T-cell (primary cell): ENCODE measurements around the gene PGAP3. TPM values are rescaled to one million over a fixed set of nuclear protein-coding genes. Genes with fewer than 3 reads are reported as not detected.

ENCODE experiments used
- ATAC-seq, 4 experiments: fragments of 200-7000 bp in 3 of 4; fragments of 150-1000 bp in 1 of 4; cut with Tn5 transposase; replicated peaks in 1 of 4; 1 replicate in 3 of 4; 2 replicates in 1 of 4; pipeline ENCODE4 v1.10.0; 2021; ENCODE audit warnings: moderate library complexity in 3 of 4, mild to moderate bottlenecking in 2 of 4, moderate number of reproducible peaks in 1 of 4
- CTCF ChIA-PET, 2 donors: fragments of 300-600 bp; sonication (Branson Sonifier 250); formaldehyde crosslinking; loops; one replicate each; lab custom pipeline; 2022; ENCODE audit warnings: antibody characterized with exemption in 2 of 2; lab: Charles Lee
- POLR2A ChIA-PET, 2 donors: fragments of 300-600 bp; sonication (Branson Sonifier 250); formaldehyde crosslinking; loops; one replicate each; lab custom pipeline; 2022; ENCODE audit warnings: antibody characterized with exemption in 2 of 2; lab: Charles Lee
- DNase-seq, 35 experiments: peaks; one replicate each; pipeline versions ENCODE4 v3.0.0 to v3.0.0-alpha.2; 2013 to 2023
- H3K27ac ChIP-seq: one replicate; pipeline ENCODE4 v1.5.1; 2013; ENCODE audit warnings: low read length
- H3K27me3 ChIP-seq, 2 experiments: replicated peaks in 1 of 2; 1 replicate in 1 of 2; 2 replicates in 1 of 2; pipeline versions ENCODE4 v1.6.1 to v1.7.0; 2013; ENCODE audit warnings: low read length in 1 of 2, mixed read lengths in 1 of 2; ENCODE audit not compliant: control insufficient read depth in 2 of 2, insufficient read depth in 2 of 2; ENCODE audit errors: extremely low read depth in 1 of 2
- H3K36me3 ChIP-seq, 2 donors: 1 replicate in 1 of 2; 2 replicates in 1 of 2; pipeline versions ENCODE4 v1.6.1 to v1.7.0; 2013; ENCODE audit warnings: low read length in 1 of 2; ENCODE audit not compliant: control insufficient read depth in 2 of 2, insufficient read depth in 1 of 2; ENCODE audit errors: extremely low read depth in 1 of 2
- H3K4me1 ChIP-seq, 2 experiments: 1 replicate in 1 of 2; 2 replicates in 1 of 2; pipeline versions ENCODE4 v1.6.1 to v1.7.0; 2013; ENCODE audit warnings: low read length in 2 of 2, mixed read lengths in 1 of 2; ENCODE audit not compliant: insufficient read depth in 2 of 2, control insufficient read depth in 1 of 2; ENCODE audit errors: extremely low read depth in 1 of 2
- H3K4me3 ChIP-seq, 2 donors: 1 replicate in 1 of 2; 2 replicates in 1 of 2; pipeline versions ENCODE4 v1.5.1 to v1.7.0; 2013; ENCODE audit warnings: mild to moderate bottlenecking in 2 of 2, low read length in 1 of 2, moderate library complexity in 1 of 2; ENCODE audit not compliant: control insufficient read depth in 1 of 2; ENCODE audit errors: extremely low read depth in 1 of 2
- H3K9me3 ChIP-seq: 2 replicates; pipeline ENCODE4 v1.7.0; 2013
- H3K27ac Mint-ChIP-seq, 2 donors: one replicate each; pipeline ENCODE4 v1.8.0; 2020 to 2021; ENCODE audit warnings: mild to moderate bottlenecking in 2 of 2, mixed read lengths in 2 of 2
- H3K27me3 Mint-ChIP-seq, 2 donors: one replicate each; pipeline ENCODE4 v1.8.0; 2021 to 2022; ENCODE audit warnings: mixed read lengths in 2 of 2
- H3K36me3 Mint-ChIP-seq: one replicate; pipeline ENCODE4 v1.8.0; 2021; ENCODE audit warnings: mixed read lengths
- H3K4me1 Mint-ChIP-seq, 3 donors: one replicate each; pipeline ENCODE4 v1.8.0; 2020 to 2022; ENCODE audit warnings: mixed read lengths in 3 of 3, mild to moderate bottlenecking in 1 of 3
- H3K4me3 Mint-ChIP-seq, 3 donors: one replicate each; pipeline ENCODE4 v1.8.0; 2020 to 2022; ENCODE audit warnings: mild to moderate bottlenecking in 3 of 3, mixed read lengths in 3 of 3, moderate library complexity in 3 of 3
- H3K9me3 Mint-ChIP-seq, 3 donors: one replicate each; pipeline ENCODE4 v1.8.0; 2020 to 2022; ENCODE audit warnings: mixed read lengths in 3 of 3
- WGBS: methylation state at CpG from one replicate; pipeline ENCODE4 v1.1.5; 2013; ENCODE audit warnings: missing lambda C conversion rate; ENCODE audit not compliant: insufficient coverage; 5-methylcytosine and 5-hydroxymethylcytosine counted together
- total RNA-seq, 35 experiments: library from RNA in 6 of 35; stranded (reverse) in 6 of 35; fragments of 120-200 nt in 1 of 35; gene quantifications; one replicate each; pipeline versions ENCODE4 v1.2.1 to v1.2.4 and lab custom pipeline; 2013 to 2026

The PGAP3 gene
- total RNA-seq, 5 donors from 2014 or later (not counting 1 experiment from before 2014, with no cell fraction given): 27.9 to 34.3 (median 31.7) TPM

- H3K36me3 ChIP-seq: no peaks in the 10 kb centered on the region
- H3K4me1 ChIP-seq: peaks cover 28 to 63% of the 10 kb centered on the region in 2 experiments
- H3K4me3 ChIP-seq: no peak overlapping the region
- H3K9me3 ChIP-seq: no peaks in the 10 kb centered on the region
- peaks cover 0 to 20% of the 10 kb centered on the region in 2 experiments for H3K27me3 ChIP-seq
- no peak overlapping the region for H3K4me3 Mint-ChIP-seq
- ChIA-PET CTCF (interaction anchor here in 1 of 2 donors (0.7 kb wide), 1 partner anchor 152 kb away, joined by 3 read pairs; no protein-coding TSS in a partner anchor), POLR2A (no interaction called here)
- no peak overlapping the region for H3K27ac ChIP-seq
- H3K27me3 Mint-ChIP-seq: peaks cover 0 to 2% of the 10 kb centered on the region in 2 donors
- ATAC-seq (no peak), DNase-seq (no peak)
- peaks cover 45 to 55% (median 52%) of the 10 kb centered on the region in 3 donors for H3K4me1 Mint-ChIP-seq
- no peak overlapping the region for H3K27ac Mint-ChIP-seq
- WGBS: 70% methylated on average over 5 of the region's 11 CpGs
- H3K9me3 Mint-ChIP-seq: no peaks in the 10 kb centered on the region
- no peaks in the 10 kb centered on the region for H3K36me3 Mint-ChIP-seq
These were observed 13.0 kb downstream of the PGAP3 start for GRCh38 chr17:39674702-39675389.

GRCh38 chr17:39674179-39674578 is 13.7 kb downstream of the PGAP3 start:
- ChIA-PET POLR2A (no interaction called here), CTCF (interaction anchor here in 1 of 2 donors (0.7 kb wide), 1 partner anchor 151 kb away, joined by 3 read pairs; no protein-coding TSS in a partner anchor)
- Mint-ChIP-seq H3K36me3 (no peaks in the 10 kb centered on the region), H3K27ac (no peak overlapping the region), H3K9me3 (no peaks in the 10 kb centered on the region), H3K27me3 (peaks cover 0 to 4% of the 10 kb centered on the region in 2 donors), H3K4me3 (no peak overlapping the region), H3K4me1 (peaks cover 38 to 50% (median 46%) of the 10 kb centered on the region in 3 donors)
- no peak overlapping the region for H3K27ac ChIP-seq
- no peak overlapping the region for H3K4me3 ChIP-seq
- H3K27me3 ChIP-seq: peaks cover 0 to 27% of the 10 kb centered on the region in 2 experiments
- no peaks in the 10 kb centered on the region for H3K9me3 ChIP-seq
- ATAC-seq: no peak
- 78% methylated on average over 3 of the region's 5 CpGs for WGBS
- peaks cover 22 to 60% of the 10 kb centered on the region in 2 experiments for H3K4me1 ChIP-seq
- DNase-seq: no peak
- H3K36me3 ChIP-seq: no peaks in the 10 kb centered on the region

GRCh38 chr17:39673335-39674081 is 14.3 kb downstream of the PGAP3 start:
- Histone ChIP-seq H3K4me1 (peaks cover 21 to 60% of the 10 kb centered on the region in 2 experiments), H3K36me3 (no peaks in the 10 kb centered on the region), H3K4me3 (no peak overlapping the region), H3K27me3 (peaks cover 0 to 33% of the 10 kb centered on the region in 2 experiments), H3K27ac (no peak overlapping the region), H3K9me3 (no peaks in the 10 kb centered on the region)
- POLR2A ChIA-PET: no interaction called here
- no peaks in the 10 kb centered on the region for H3K9me3 Mint-ChIP-seq
- peaks cover 3 to 9% of the 10 kb centered on the region in 2 donors for H3K27me3 Mint-ChIP-seq
- DNase-seq (no peak), ATAC-seq (no peak)
- WGBS: 79% methylated on average over 13 of the region's 13 CpGs
- no peaks in the 10 kb centered on the region for H3K36me3 Mint-ChIP-seq
- H3K4me1 Mint-ChIP-seq: peaks cover 34 to 47% (median 43%) of the 10 kb centered on the region in 3 donors
- no peak overlapping the region for H3K27ac Mint-ChIP-seq
- H3K4me3 Mint-ChIP-seq: no peak overlapping the region
- CTCF ChIA-PET: no interaction called here

GRCh38 chr17:39672522-39673334 is 15.1 kb downstream of the PGAP3 start:
- no peaks in the 10 kb centered on the region for H3K36me3 Mint-ChIP-seq
- DNase-seq: no peak
- ChIA-PET POLR2A (no interaction called here), CTCF (interaction anchor here in 1 of 2 donors (1.0 kb wide), 1 partner anchor 51 kb away, joined by 3 read pairs; no protein-coding TSS in a partner anchor)
- H3K27me3 Mint-ChIP-seq: peaks cover 5 to 10% of the 10 kb centered on the region in 2 donors
- H3K4me1 Mint-ChIP-seq: peaks cover 34 to 40% (median 40%) of the 10 kb centered on the region in 3 donors
- H3K36me3 ChIP-seq: no peaks in the 10 kb centered on the region
- H3K9me3 Mint-ChIP-seq: no peaks in the 10 kb centered on the region
- peaks cover 0 to 39% of the 10 kb centered on the region in 2 experiments for H3K27me3 ChIP-seq
- no peak overlapping the region for H3K4me3 Mint-ChIP-seq
- H3K27ac Mint-ChIP-seq: no peak overlapping the region
- H3K4me3 ChIP-seq: no peak overlapping the region
- ATAC-seq: no peak
- H3K27ac ChIP-seq: no peak overlapping the region
- 92% methylated on average over 12 of the region's 15 CpGs for WGBS
- H3K9me3 ChIP-seq: no peaks in the 10 kb centered on the region
- H3K4me1 ChIP-seq: peaks cover 15 to 58% of the 10 kb centered on the region in 2 experiments

- Mint-ChIP-seq H3K4me3 (peak overlapping the region in 1 of 3 donors; percentile 18), H3K27me3 (peaks cover 7 to 12% of the 10 kb centered on the region in 2 donors), H3K36me3 (no peaks in the 10 kb centered on the region), H3K9me3 (no peaks in the 10 kb centered on the region), H3K27ac (no peak overlapping the region), H3K4me1 (peaks cover 28 to 34% (median 31%) of the 10 kb centered on the region in 3 donors)
- ATAC-seq (no peak), DNase-seq (no peak)
- peaks cover 0 to 47% of the 10 kb centered on the region in 2 experiments for H3K27me3 ChIP-seq
- H3K27ac ChIP-seq: no peak overlapping the region
- H3K4me1 ChIP-seq: peaks cover 10 to 57% of the 10 kb centered on the region in 2 experiments
- ChIA-PET POLR2A (no interaction called here), CTCF (interaction anchor here in 1 of 2 donors (1.0 kb wide), 1 partner anchor 50 kb away, joined by 3 read pairs; no protein-coding TSS in a partner anchor)
- H3K9me3 ChIP-seq: no peaks in the 10 kb centered on the region
- H3K36me3 ChIP-seq: no peaks in the 10 kb centered on the region
- WGBS: 63% methylated on average over 12 of the region's 19 CpGs
- no peak overlapping the region for H3K4me3 ChIP-seq
These were observed 16.0 kb downstream of the PGAP3 start for GRCh38 chr17:39671651-39672521.
